Vagina (tissue), 2 donors: ENCODE measurements around the gene SFXN1.
A peak's percentile ranks its signal among the peaks of the same experiment; 100 is the strongest.

Experiments used
- POLR2AphosphoS5 ChIP-seq, 2 donors: sonication (generic); formaldehyde crosslinking; IDR thresholded peaks; one replicate each; pipeline ENCODE4 v1.9.0; 2017; ENCODE audit warnings: antibody characterized with exemption in 2 of 2, mild to moderate bottlenecking in 2 of 2, low read depth in 1 of 2; ENCODE audit not compliant: insufficient read depth in 1 of 2
- TF ChIP-seq, protein P1 (sequence below), 3 experiments: fragments of 450-650 bp in 2 of 3; fragments of 200-600 bp in 1 of 3; sonication (generic) in 1 of 3; IDR thresholded peaks; one replicate each; pipeline ENCODE4 v1.5.1; 2017 to 2019; ENCODE audit warnings: antibody characterized with exemption in 3 of 3, mild to moderate bottlenecking in 2 of 3, moderate library complexity in 2 of 3

DNA sequence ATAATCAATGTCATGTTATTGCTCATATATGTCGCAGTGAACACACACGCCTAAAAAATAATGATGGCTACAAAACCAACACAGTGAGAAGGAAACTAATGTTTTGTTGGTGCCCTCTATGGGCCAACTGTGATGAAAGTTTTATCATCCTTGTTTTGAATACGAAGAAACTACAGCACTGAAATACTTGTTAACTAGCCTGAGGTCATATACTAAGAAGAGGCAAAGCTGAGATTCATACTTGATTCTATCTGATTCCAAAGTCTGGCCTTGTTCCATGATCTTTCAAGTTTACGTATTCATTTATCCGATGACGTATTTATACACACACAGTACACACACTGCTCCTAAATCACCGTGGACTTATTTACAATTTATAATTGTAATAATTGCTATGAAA, 18.2 kb upstream of the SFXN1 start:
- TF ChIP-seq, protein P1, sequence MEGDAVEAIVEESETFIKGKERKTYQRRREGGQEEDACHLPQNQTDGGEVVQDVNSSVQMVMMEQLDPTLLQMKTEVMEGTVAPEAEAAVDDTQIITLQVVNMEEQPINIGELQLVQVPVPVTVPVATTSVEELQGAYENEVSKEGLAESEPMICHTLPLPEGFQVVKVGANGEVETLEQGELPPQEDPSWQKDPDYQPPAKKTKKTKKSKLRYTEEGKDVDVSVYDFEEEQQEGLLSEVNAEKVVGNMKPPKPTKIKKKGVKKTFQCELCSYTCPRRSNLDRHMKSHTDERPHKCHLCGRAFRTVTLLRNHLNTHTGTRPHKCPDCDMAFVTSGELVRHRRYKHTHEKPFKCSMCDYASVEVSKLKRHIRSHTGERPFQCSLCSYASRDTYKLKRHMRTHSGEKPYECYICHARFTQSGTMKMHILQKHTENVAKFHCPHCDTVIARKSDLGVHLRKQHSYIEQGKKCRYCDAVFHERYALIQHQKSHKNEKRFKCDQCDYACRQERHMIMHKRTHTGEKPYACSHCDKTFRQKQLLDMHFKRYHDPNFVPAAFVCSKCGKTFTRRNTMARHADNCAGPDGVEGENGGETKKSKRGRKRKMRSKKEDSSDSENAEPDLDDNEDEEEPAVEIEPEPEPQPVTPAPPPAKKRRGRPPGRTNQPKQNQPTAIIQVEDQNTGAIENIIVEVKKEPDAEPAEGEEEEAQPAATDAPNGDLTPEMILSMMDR (IDR thresholded peaks at IDR 0.05) = peak in 2 of 3 experiments; percentile 10 to 18
- TF ChIP-seq POLR2AphosphoS5 (IDR thresholded peaks at IDR 0.05; ENCODE audit: insufficient read depth in 1 of 2, low read depth in 1 of 2) = no peak
